SK-N-SH (cell line): Measurements from ENCODE around the gene CLDN18. TPM values are rescaled to one million over a fixed set of nuclear protein-coding genes. Genes with fewer than 3 reads are reported as not detected.

Experiments
- CTCF ChIA-PET: fragments of 300-600, 350-600 bp; formaldehyde crosslinking; extraction: SDS; loops from one replicate; lab custom pipeline; 2021; lab: Yijun Ruan, JAX
- POLR2A ChIA-PET: fragments of 350-600 bp; sonication (Branson Sonifier 250); formaldehyde crosslinking; extraction: SDS; loops from one replicate; lab custom pipeline; 2020; ENCODE audit warnings: antibody characterized with exemption, inconsistent platforms; lab: Yijun Ruan, JAX
- DNase-seq: peaks from one replicate; pipeline ENCODE4 v3.0.0; 2012
- H2AFZ ChIP-seq: fragments of 200-600 bp; sonication (generic); 2 replicates; pipeline ENCODE4 v1.8.1; 2016; ENCODE audit warnings: antibody characterized with exemption, mild to moderate bottlenecking, low read depth
- H3F3A ChIP-seq: fragments of 200-600 bp; sonication (generic); replicated peaks from 2 replicates; pipeline ENCODE3; 2016; ENCODE audit warnings: antibody characterized with exemption, mild to moderate bottlenecking; ENCODE audit not compliant: insufficient read depth
- H3K27ac ChIP-seq, 2 experiments: fragments of 200-500 bp in 1 of 2; fragments of 200-600 bp in 1 of 2; sonication (Bioruptor generic) in 1 of 2; sonication (generic), shearing (Covaris generic) in 1 of 2; 2 replicates each; pipeline versions ENCODE4 v1.5.1 to v1.6.1; 2014 to 2016; ENCODE audit warnings: low read depth in 2 of 2, inconsistent platforms in 1 of 2, low read length in 1 of 2, mild to moderate bottlenecking in 1 of 2, mixed read lengths in 1 of 2
- H3K27me3 ChIP-seq: fragments of 200-600 bp; sonication (generic), shearing (Covaris generic); 2 replicates; pipeline ENCODE4 v1.6.1; 2016; ENCODE audit warnings: mixed run types; ENCODE audit not compliant: insufficient read depth
- H3K36me3 ChIP-seq, 2 experiments: fragments of 200-500 bp in 1 of 2; fragments of 200-600 bp in 1 of 2; sonication (Bioruptor generic) in 1 of 2; sonication (generic) in 1 of 2; replicated peaks in 1 of 2; 2 replicates each; pipeline versions ENCODE3 to v1.5.1; 2014 to 2016; ENCODE audit warnings: low read length in 1 of 2, mild to moderate bottlenecking in 1 of 2; ENCODE audit not compliant: insufficient read depth in 2 of 2, control insufficient read depth in 1 of 2
- H3K4me1 ChIP-seq, 2 experiments: fragments of 200-500 bp in 1 of 2; fragments of 200-600 bp in 1 of 2; sonication (Bioruptor generic) in 1 of 2; sonication (generic), shearing (Covaris generic) in 1 of 2; 2 replicates each; pipeline versions ENCODE4 v1.5.1 to v1.6.1; 2014 to 2016; ENCODE audit warnings: low read depth in 1 of 2, low read length in 1 of 2, mixed run types in 1 of 2; ENCODE audit not compliant: insufficient read depth in 2 of 2, control insufficient read depth in 1 of 2
- H3K4me2 ChIP-seq: fragments of 200-600 bp; sonication (generic), shearing (Covaris generic); 2 replicates; pipeline ENCODE4 v1.6.1; 2017; ENCODE audit warnings: mixed run types
- H3K4me3 ChIP-seq, 2 experiments: fragments of 200-500 bp in 1 of 2; fragments of 200-600 bp in 1 of 2; sonication (Bioruptor generic) in 1 of 2; sonication (generic), shearing (Covaris generic) in 1 of 2; 2 replicates each; pipeline versions ENCODE4 v1.5.1 to v1.8.1; 2014 to 2016; ENCODE audit warnings: low read depth in 2 of 2, inconsistent platforms in 1 of 2, low read length in 1 of 2, mild to moderate bottlenecking in 1 of 2, mixed read lengths in 1 of 2, moderate library complexity in 1 of 2
- H3K79me2 ChIP-seq: fragments of 200-600 bp; sonication (generic); 2 replicates; pipeline ENCODE4 v1.8.1; 2017; ENCODE audit warnings: mild to moderate bottlenecking; ENCODE audit not compliant: insufficient read depth
- H3K9ac ChIP-seq: fragments of 200-600 bp; sonication (generic); 2 replicates; pipeline ENCODE4 v1.6.1; 2017; ENCODE audit warnings: mixed run types
- H3K9me2 ChIP-seq: fragments of 200-600 bp; sonication (generic); 2 replicates; pipeline ENCODE4 v1.6.1; 2017; ENCODE audit warnings: mixed run types
- H3K9me3 ChIP-seq: fragments of 200-600 bp; sonication (generic); 2 replicates; pipeline ENCODE4 v1.6.1; 2017; ENCODE audit warnings: mixed run types, mild to moderate bottlenecking, moderate library complexity
- H4K20me1 ChIP-seq: fragments of 200-600 bp; sonication (generic); 2 replicates; pipeline ENCODE4 v1.6.1; 2017; ENCODE audit warnings: mild to moderate bottlenecking, mixed run types; ENCODE audit not compliant: insufficient read depth
- CHD2 ChIP-seq: fragments of 150-350 bp; IDR thresholded peaks from 2 replicates; pipeline ENCODE4 v1.6.1; 2018; ENCODE audit warnings: low read length; ENCODE audit not compliant: partially characterized antibody
- CTCF ChIP-seq: fragments of 200-600 bp; sonication (generic); IDR thresholded peaks from 2 replicates; pipeline ENCODE4 v1.6.1; 2017; ENCODE audit warnings: antibody characterized with exemption, mild to moderate bottlenecking, moderate library complexity
- ELF1 ChIP-seq: IDR thresholded peaks from 2 replicates; pipeline ENCODE4 v1.4.0; 2012
- FOSL2 ChIP-seq: IDR thresholded peaks from 2 replicates; pipeline ENCODE4 v1.4.0; 2012; ENCODE audit warnings: low read depth, mild to moderate bottlenecking, moderate library complexity, borderline replicate concordance
- FOXJ3 ChIP-seq: sonication (generic); formaldehyde crosslinking; IDR thresholded peaks from 2 replicates; pipeline ENCODE4 v1.5.1; 2020; ENCODE audit warnings: mild to moderate bottlenecking, missing genetic modification reagents
- FOXM1 ChIP-seq: IDR thresholded peaks from 2 replicates; pipeline ENCODE4 v1.4.0; 2012; ENCODE audit warnings: low read depth, mild to moderate bottlenecking
- GABPA ChIP-seq: IDR thresholded peaks from 2 replicates; pipeline ENCODE4 v1.4.0; 2012; ENCODE audit warnings: low read depth, mild to moderate bottlenecking
- GATA2 ChIP-seq: sonication (generic); formaldehyde crosslinking; IDR thresholded peaks from 2 replicates; pipeline ENCODE4 v1.5.0; 2020; ENCODE audit warnings: mild to moderate bottlenecking, missing genetic modification reagents
- IRF3 ChIP-seq: fragments of 150-350 bp; IDR thresholded peaks from 2 replicates; pipeline ENCODE4 v1.6.1; 2016; ENCODE audit warnings: mild to moderate bottlenecking, low read depth, low read length
- MAX ChIP-seq: IDR thresholded peaks from 2 replicates; pipeline ENCODE4 v1.4.0; 2012; ENCODE audit warnings: low read depth
- MEF2A ChIP-seq: IDR thresholded peaks from 2 replicates; pipeline ENCODE4 v1.4.0; 2012; ENCODE audit warnings: low read depth, borderline replicate concordance
- POLR2AphosphoS5 ChIP-seq: IDR thresholded peaks from 2 replicates; pipeline ENCODE4 v1.6.1; 2012; ENCODE audit warnings: low read depth, low read length
- RAD21 ChIP-seq: IDR thresholded peaks from 2 replicates; pipeline ENCODE4 v1.6.1; 2012; ENCODE audit warnings: mild to moderate bottlenecking, low read length
- RFX5 ChIP-seq: IDR thresholded peaks from 2 replicates; pipeline ENCODE4 v1.6.1; 2012; ENCODE audit warnings: mild to moderate bottlenecking, improper control_type of control experiment, low read length
- TCF12 ChIP-seq: IDR thresholded peaks from 2 replicates; pipeline ENCODE4 v1.4.0; 2012
- TEAD4 ChIP-seq: IDR thresholded peaks from 2 replicates; pipeline ENCODE4 v1.4.0; 2012; ENCODE audit warnings: mild to moderate bottlenecking, borderline replicate concordance; ENCODE audit not compliant: insufficient read depth
- USF1 ChIP-seq: IDR thresholded peaks from 2 replicates; pipeline ENCODE4 v1.4.0; 2012; ENCODE audit warnings: low read depth, borderline replicate concordance
- USF2 ChIP-seq: fragments of 150-350 bp; IDR thresholded peaks from 2 replicates; pipeline ENCODE4 v1.6.1; 2017; ENCODE audit warnings: antibody characterized with exemption, low read length, low read depth, borderline replicate concordance
- YY1 ChIP-seq: IDR thresholded peaks from 2 replicates; pipeline ENCODE4 v1.4.0; 2012; ENCODE audit warnings: low read depth, mild to moderate bottlenecking
- WGBS: methylation state at CpG from one replicate; pipeline ENCODE4 v1.1.6; 2017; ENCODE audit warnings: low lambda C conversion rate; 5-methylcytosine and 5-hydroxymethylcytosine counted together
- polyA plus RNA-seq, 3 experiments: library from polyadenylated mRNA; depleted of rRNA; stranded (reverse); fragments of >200 nt; gene quantifications; 2 replicates each; pipeline ENCODE4 v1.2.3, GENCODE V29; 2012

CLDN18 gene
- polyA plus RNA-seq, 1 of the 3 experiments (the other 2 are of a cell fraction), result not detected

- TF ChIP-seq TEAD4 (no peak), ELF1 (no peak), CTCF (no peak), POLR2AphosphoS5 (no peak), USF1 (no peak), GATA2 (CRISPR knock-in tag) (no peak)
These were observed 21.8 kb upstream of the CLDN18 start (continued) for GRCh38 chr3:137988152-137988551.

- Histone ChIP-seq H2AFZ (no peak overlapping the region), H4K20me1 (no peaks in the 10 kb centered on the region), H3K27me3 (no peaks in the 10 kb centered on the region), H3K4me1 (no peaks in the 10 kb centered on the region), H3K9me3 (no peaks in the 10 kb centered on the region), H3K4me2 (no peak overlapping the region), H3K9ac (no peak overlapping the region), H3K36me3 (no peaks in the 10 kb centered on the region), H3F3A (no peaks in the 10 kb centered on the region), H3K79me2 (no peaks in the 10 kb centered on the region), H3K4me3 (no peak overlapping the region), H3K9me2 (no peaks in the 10 kb centered on the region), H3K27ac (no peak overlapping the region)
- whole genome bisulfite sequencing, result 58% methylated on average over 3 of the region's 3 CpGs
- POLR2A ChIA-PET, result no interaction called here
- CTCF ChIA-PET, result interaction anchor here (2.1 kb wide), 1 partner anchor 18 kb away, joined by 7 read pairs; no protein-coding TSS in a partner anchor
- DNase-seq, result no peak
- TF ChIP-seq USF2 (no peak), TCF12 (no peak), FOXM1 (no peak), MAX (no peak), GABPA (no peak), IRF3 (no peak), GATA2 (CRISPR knock-in tag) (no peak), FOSL2 (no peak), POLR2AphosphoS5 (no peak), MEF2A (no peak), RFX5 (no peak), YY1 (no peak), FOXJ3 (CRISPR knock-in tag) (no peak), RAD21 (no peak), CHD2 (no peak)
These were observed 21.0 kb upstream of the CLDN18 start for GRCh38 chr3:137988982-137989381.
